ENCODE data around the gene TMEM260. TPM values are rescaled to one million over a fixed set of nuclear protein-coding genes. Genes with fewer than 3 reads are reported as not detected.

TMEM260 gene
- polyA plus RNA-seq, 3 donors, result 7.5 to 8.8 (median 8.3) TPM

GRCh38 chr14:56555921-56556570, 23.6 kb upstream of the TMEM260 start:
- intact Hi-C loops (cut with micrococcal nuclease), result no loop called here
- peaks cover 6 to 13% (median 10%) of the 10 kb centered on the region in 3 donors for H3K27me3 Mint-ChIP-seq (ENCODE audit: low read depth in 3 of 3)

GRCh38 chr14:56559182-56559581, 20.4 kb upstream of the TMEM260 start:
- Mint-ChIP-seq H3K9me3 (peaks cover 0 to 10% (median 4%) of the 10 kb centered on the region in 7 donors), H3K36me3 (no peaks in the 10 kb centered on the region), H3K4me1 (no peaks in the 10 kb centered on the region), H3K27me3 (ENCODE audit: low read depth in 3 of 3) (peaks cover 4 to 16% (median 5%) of the 10 kb centered on the region in 3 donors), H3K27ac (no peak overlapping the region), H3K4me3 (no peak overlapping the region)
- H3K4me1 ChIP-seq (ENCODE audit: control insufficient read depth in 1 of 2, insufficient read depth in 2 of 2, low read length in 2 of 2), result no peaks in the 10 kb centered on the region
- H3K9ac ChIP-seq (ENCODE audit: insufficient read depth, low read length, poor library complexity, severe bottlenecking), result no peak overlapping the region
- H3K27ac ChIP-seq (ENCODE audit: low read depth in 1 of 2, low read length in 2 of 2), result no peak overlapping the region
- intact Hi-C loops (cut with micrococcal nuclease), result no loop called here
- no peaks in the 10 kb centered on the region for H3K27me3 ChIP-seq (ENCODE audit: control insufficient read depth in 2 of 2, insufficient read depth in 2 of 2, low read length in 2 of 2)
- no peak overlapping the region for H2AFZ ChIP-seq (ENCODE audit: insufficient read depth, low read depth, low read length, poor library complexity, severe bottlenecking)
- H3K9me3 ChIP-seq (replicated peaks in 1 of 2; ENCODE audit: control insufficient read depth in 1 of 2, insufficient read depth in 1 of 2, low read length in 2 of 2), result no peaks in the 10 kb centered on the region
- no peaks in the 10 kb centered on the region for H3K79me2 ChIP-seq (ENCODE audit: insufficient read depth, low read length)
- H3K36me3 ChIP-seq (replicated peaks in 1 of 2; ENCODE audit: control insufficient read depth in 1 of 2, insufficient read depth in 2 of 2, low read length in 2 of 2), result no peaks in the 10 kb centered on the region
- no peaks in the 10 kb centered on the region for H4K20me1 ChIP-seq (ENCODE audit: insufficient read depth, low read length)
- DNase-seq, result no peak
- H3K4me2 ChIP-seq (replicated peaks; ENCODE audit: extremely low read depth, low read length, poor library complexity, severe bottlenecking), result no peak overlapping the region
- no peak overlapping the region for H3K4me3 ChIP-seq (replicated peaks in 1 of 3; ENCODE audit: low read depth in 2 of 3, low read length in 3 of 3)
- WGBS (ENCODE audit: insufficient coverage), result 93% methylated on average over 3 of the region's 4 CpGs
- no peak for TF ChIP-seq CTCF (IDR thresholded peaks at IDR 0.05)

More at GRCh38 chr14:56555921-56556570, 23.6 kb upstream of the TMEM260 start:
- Mint-ChIP-seq H3K36me3 (no peaks in the 10 kb centered on the region), H3K4me1 (no peaks in the 10 kb centered on the region), H3K4me3 (no peak overlapping the region), H3K9me3 (peaks cover 0 to 2% (median 0%) of the 10 kb centered on the region in 7 donors), H3K27ac (no peak overlapping the region)
- TF ChIP-seq CTCF (IDR thresholded peaks at IDR 0.05), result no peak
- H3K36me3 ChIP-seq (replicated peaks in 1 of 2; ENCODE audit: control insufficient read depth in 1 of 2, insufficient read depth in 2 of 2, low read length in 2 of 2), result no peaks in the 10 kb centered on the region
- H2AFZ ChIP-seq (ENCODE audit: insufficient read depth, low read depth, low read length, poor library complexity, severe bottlenecking), result no peak overlapping the region
- no peak overlapping the region for H3K9ac ChIP-seq (ENCODE audit: insufficient read depth, low read length, poor library complexity, severe bottlenecking)
- no peaks in the 10 kb centered on the region for H4K20me1 ChIP-seq (ENCODE audit: insufficient read depth, low read length)
- no peaks in the 10 kb centered on the region for H3K27me3 ChIP-seq (ENCODE audit: control insufficient read depth in 2 of 2, insufficient read depth in 2 of 2, low read length in 2 of 2)
- no peak overlapping the region for H3K4me3 ChIP-seq (replicated peaks in 1 of 3; ENCODE audit: low read depth in 2 of 3, low read length in 3 of 3)
- H3K79me2 ChIP-seq (ENCODE audit: insufficient read depth, low read length), result no peaks in the 10 kb centered on the region
- H3K4me2 ChIP-seq (replicated peaks; ENCODE audit: extremely low read depth, low read length, poor library complexity, severe bottlenecking), result no peak overlapping the region
- no peak for DNase-seq
- no peaks in the 10 kb centered on the region for H3K4me1 ChIP-seq (ENCODE audit: control insufficient read depth in 1 of 2, insufficient read depth in 2 of 2, low read length in 2 of 2)
- no peak overlapping the region for H3K27ac ChIP-seq (ENCODE audit: low read depth in 1 of 2, low read length in 2 of 2)
- WGBS (ENCODE audit: insufficient coverage), result no CpG with 5 or more reads among the region's 5 CpGs
- no peaks in the 10 kb centered on the region for H3K9me3 ChIP-seq (replicated peaks in 1 of 2; ENCODE audit: control insufficient read depth in 1 of 2, insufficient read depth in 1 of 2, low read length in 2 of 2)

All from CD14-positive monocyte (primary cell).